Fibroblast of villous mesenchyme (primary cell): Measurements from ENCODE around the gene TBX6. TPM values are rescaled to one million over a fixed set of nuclear protein-coding genes. Genes with fewer than 3 reads are reported as not detected.
"Not testable (repeated sequence)": the region's sequence is repeated elsewhere in the genome, so short reads cannot be mapped to it uniquely, and the experiment has no call there.

ENCODE experiments used
- DNase-seq: peaks from one replicate; pipeline ENCODE4 v3.0.0-alpha.2; 2010; ENCODE audit warnings: low read depth
- H3K4me3 ChIP-seq: 2 replicates; pipeline ENCODE4 v1.5.1; 2011; ENCODE audit warnings: low read depth, mild to moderate bottlenecking, low read length
- total RNA-seq: library from RNA; depleted of rRNA; stranded (reverse); fragments of >200 nt; gene quantifications from 2 replicates; pipeline ENCODE4 v1.2.3, GENCODE V29; 2012
- TF ChIP-seq, protein P1 (sequence below): IDR thresholded peaks from 2 replicates; pipeline ENCODE4 v1.5.1; 2012; ENCODE audit warnings: low read depth, mild to moderate bottlenecking, low read length; ENCODE audit not compliant: insufficient read depth

The TBX6 gene
- total RNA-seq, 1 donor = 0.43 TPM

DNA sequence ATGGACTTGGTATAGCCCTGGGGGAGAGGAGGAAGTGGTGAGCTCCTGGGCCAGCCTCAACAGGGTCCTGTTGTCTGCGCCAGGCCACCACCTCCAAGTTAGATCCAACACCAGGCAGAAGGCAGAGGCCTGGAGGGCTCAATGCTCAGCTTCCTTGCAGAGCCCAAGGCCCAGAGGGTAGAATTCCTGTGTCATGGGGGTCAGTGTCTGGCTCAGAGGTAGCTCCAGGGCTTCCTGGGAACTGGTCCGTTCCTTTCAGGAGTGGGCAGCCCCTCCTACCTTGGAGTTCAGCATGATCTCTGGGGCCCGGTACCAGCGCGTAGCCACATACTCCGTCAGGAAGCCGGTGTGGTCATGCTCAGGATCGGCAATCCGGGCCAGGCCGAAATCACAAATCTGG, 26.0 kb upstream of the TBX6 start:
- no peak for DNase-seq
- TF ChIP-seq, protein P1, sequence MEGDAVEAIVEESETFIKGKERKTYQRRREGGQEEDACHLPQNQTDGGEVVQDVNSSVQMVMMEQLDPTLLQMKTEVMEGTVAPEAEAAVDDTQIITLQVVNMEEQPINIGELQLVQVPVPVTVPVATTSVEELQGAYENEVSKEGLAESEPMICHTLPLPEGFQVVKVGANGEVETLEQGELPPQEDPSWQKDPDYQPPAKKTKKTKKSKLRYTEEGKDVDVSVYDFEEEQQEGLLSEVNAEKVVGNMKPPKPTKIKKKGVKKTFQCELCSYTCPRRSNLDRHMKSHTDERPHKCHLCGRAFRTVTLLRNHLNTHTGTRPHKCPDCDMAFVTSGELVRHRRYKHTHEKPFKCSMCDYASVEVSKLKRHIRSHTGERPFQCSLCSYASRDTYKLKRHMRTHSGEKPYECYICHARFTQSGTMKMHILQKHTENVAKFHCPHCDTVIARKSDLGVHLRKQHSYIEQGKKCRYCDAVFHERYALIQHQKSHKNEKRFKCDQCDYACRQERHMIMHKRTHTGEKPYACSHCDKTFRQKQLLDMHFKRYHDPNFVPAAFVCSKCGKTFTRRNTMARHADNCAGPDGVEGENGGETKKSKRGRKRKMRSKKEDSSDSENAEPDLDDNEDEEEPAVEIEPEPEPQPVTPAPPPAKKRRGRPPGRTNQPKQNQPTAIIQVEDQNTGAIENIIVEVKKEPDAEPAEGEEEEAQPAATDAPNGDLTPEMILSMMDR = no peak
- H3K4me3 ChIP-seq = no peak overlapping the region

DNA sequence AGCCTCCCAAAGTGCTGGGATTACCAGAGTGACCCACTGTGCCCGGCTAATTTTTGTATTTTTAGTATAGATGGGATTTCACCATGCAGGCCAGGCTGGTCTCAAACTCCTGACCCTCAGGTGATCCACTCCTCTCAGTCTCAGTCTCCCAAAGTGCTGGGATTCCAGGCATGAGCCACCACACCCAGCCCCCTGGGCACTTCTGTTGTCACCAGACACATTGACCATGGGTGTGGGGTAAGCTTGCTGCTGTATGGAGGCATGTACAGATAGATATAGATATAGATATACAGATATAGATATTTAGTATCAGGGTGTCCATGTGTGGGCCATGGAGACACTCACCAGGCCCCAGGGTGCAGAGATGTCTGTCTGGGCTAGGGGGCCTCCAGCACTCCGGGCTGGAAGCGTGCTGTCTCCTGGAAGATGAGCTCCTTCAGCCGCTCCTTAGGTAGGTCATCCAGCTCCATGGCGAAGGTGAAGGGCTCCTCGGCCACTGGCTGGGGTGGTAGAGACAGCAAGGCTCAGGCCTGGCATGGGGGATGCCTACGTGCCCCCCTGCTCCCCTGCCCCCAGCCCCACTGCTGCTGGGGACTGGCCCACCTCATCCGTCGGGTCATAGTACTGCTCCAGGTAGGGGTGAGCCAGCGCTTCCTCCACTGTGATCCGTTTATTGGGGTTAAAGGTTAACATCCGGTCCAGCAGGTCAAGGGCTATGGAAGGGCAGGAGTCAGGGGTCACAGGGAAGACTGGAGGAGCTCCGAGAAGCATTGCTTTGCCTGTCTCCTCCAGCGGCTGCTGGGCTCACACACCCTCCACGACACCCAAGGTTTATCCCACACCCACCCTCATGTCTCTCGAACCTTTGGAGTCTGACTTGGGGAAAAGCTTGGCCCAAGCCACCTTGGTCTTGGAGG, 24.8 kb upstream of the TBX6 start:
- TF ChIP-seq, protein P1 = no peak
- no peak for DNase-seq

DNA sequence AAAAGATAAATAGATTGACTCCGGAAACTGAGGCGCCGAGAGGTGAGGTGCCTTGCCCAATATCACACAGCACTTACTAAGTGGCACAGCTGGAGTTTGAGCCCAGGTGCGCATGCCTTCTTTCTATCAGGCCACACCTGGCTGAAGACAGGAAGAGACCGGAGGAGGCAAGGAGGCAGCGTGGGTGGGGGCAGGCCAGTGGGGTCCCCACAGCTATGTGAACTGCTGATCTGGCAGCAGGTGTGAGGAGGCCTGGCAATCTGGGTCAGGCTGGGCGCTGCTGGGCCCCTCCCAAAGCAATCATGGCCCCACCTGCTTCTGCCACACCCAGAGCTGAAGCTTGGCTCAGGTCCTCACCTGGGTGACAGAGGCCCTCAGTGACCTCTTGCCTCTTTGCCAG, 23.5 kb upstream of the TBX6 start:
- TF ChIP-seq, protein P1 = no peak
- no peak for DNase-seq
- H3K4me3 ChIP-seq = no peak overlapping the region

More for the DNA sequence above, 24.8 kb upstream of the TBX6 start:
- no peak overlapping the region for H3K4me3 ChIP-seq

DNA sequence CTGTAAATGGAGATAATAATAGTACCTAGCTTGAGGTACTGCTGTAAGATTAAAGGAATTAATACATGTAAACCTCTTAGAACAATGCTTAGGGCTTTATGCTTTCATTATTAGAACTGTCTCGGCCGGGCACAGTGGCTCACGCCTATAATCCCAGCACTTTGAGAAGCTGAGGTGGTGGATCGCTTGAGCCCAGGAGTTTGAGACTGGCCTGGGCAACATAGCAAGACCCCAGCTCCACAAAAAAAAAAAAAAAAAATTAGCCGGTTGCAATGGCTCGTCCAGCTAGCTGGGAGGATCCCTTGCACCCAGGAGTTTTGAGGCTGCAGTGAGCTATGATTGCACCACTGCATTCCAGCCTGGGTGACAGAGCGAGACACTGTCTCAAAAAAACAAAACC, 23.1 kb upstream of the TBX6 start:
- DNase-seq, H3K4me3 ChIP-seq: not testable (repeated sequence)

DNA sequence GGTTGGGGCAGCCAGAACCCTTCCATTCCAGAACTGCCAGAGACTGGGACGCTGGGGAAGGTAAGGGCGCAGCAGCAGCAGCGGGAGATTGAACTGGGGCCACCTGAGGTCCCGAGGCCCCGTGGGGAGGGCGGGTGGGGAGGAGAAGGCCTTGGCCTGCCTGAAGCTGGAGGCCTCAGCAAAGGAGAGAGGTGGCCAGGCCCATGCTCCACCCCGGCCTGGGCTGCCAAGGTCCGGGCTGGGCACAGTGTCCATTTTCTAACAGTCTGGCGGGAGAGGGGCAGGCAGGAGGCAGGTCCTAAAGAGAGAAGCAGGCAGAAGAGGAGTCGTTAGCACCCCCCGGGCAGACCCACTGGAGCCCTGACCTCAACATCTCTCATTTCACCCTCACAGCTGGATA, 22.7 kb upstream of the TBX6 start:
- no peak overlapping the region for H3K4me3 ChIP-seq
- TF ChIP-seq, protein P1 = no peak
- DNase-seq = no peak

DNA sequence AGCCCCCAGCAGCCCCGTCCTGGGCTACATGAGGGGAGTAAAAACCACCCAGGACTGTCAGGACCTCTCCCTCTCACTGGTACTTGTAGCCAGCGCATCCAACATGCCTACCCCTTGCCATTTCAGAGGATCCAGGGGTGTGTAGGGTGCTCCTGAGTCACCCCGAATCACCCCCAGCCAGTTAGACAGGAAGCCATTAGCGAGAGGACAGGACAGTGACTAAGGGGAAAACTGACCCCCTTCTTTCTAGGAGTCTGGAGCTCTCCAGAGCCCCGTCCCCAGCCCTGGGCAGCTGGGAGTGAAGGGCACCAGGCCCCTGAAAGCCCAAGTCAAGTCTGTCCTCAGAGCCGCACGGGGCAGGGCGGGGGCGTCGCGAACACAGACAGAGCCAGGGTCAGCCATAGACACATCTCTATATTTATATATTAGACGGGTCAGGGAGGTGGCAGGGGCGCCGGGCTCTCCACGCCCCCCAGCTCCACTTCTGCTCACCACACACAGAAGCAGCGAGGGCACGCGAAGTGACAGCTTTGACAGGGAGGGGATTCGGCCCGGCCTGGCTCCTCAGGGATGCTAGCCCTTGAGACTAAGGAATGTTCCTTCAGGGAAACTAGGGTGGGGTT, 22.1 kb upstream of the TBX6 start:
- no peak for DNase-seq
- H3K4me3 ChIP-seq = no peak overlapping the region
- TF ChIP-seq, protein P1 = no peak

DNA sequence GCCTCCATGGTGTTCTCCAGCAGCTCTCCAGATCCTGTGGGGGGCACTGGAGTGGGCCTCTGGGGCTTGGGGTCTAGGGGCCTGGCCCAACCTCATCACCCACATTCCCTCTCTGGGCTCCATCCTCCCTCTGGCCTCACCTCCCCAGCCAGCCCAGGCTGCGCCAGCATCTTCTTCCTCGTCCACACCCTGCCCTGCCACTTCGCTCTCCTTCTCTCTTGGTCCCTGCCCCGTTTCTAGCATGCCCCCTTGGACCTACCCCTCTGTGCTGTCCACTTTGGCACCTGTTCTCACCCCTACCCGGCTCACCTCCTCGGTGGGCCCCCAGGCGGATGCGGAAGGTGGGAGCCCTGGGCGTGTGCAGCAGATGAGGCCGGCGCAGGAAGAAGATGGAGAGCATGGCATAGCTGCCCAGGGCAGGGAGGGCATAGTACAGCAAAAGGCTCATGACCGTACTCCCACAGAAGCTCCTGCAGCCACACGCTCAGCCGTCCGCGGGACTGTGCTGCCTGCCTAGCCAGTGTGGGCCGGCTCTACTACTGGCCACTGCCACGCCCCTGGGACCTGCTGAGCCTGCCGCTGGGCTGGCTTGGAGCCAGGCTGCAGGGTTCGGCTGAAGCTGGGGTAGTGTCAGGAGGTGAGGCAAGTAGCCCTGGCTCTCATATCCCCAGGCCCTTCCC, 21.4 kb upstream of the TBX6 start, which contains the start of gene GDPD3:
Gene GDPD3, minus strand, starts transcription at position 507 of the 680 bp plus-strand sequence. Its CDS starts 59 bp downstream, at position 448.
- DNase-seq = no peak
- no peak within 1 kb of the TSS for H3K4me3 ChIP-seq
- TF ChIP-seq, protein P1 = no peak
